ENCODE results near the gene SLC9A4. TPM values are rescaled to one million over a fixed set of nuclear protein-coding genes. Genes with fewer than 3 reads are reported as not detected.

SLC9A4 gene
- total and polyA plus RNA-seq, 2 of the 4 experiments (the other 2 are of a cell fraction): not detected

GRCh38 chr2:102551329-102552096 lies 78.5 kb downstream of the SLC9A4 start:
- Histone ChIP-seq H3K14ac (replicated peaks; ENCODE audit: low read depth, low read length) (no peak overlapping the region), H3K56ac (ENCODE audit: extremely low read depth, insufficient read depth, low read length) (no peak overlapping the region), H3K9me3 (ENCODE audit: control insufficient read depth, insufficient read depth, low read length) (no peaks in the 10 kb centered on the region; the same call in 1 of the 2 replicates), H4K8ac (ENCODE audit: low read depth in 2 of 2, low read length in 2 of 2) (no peak overlapping the region), H4K20me1 (ENCODE audit: insufficient read depth, low read length) (no peaks in the 10 kb centered on the region), H3K9me1 (ENCODE audit: insufficient read depth, low read length) (no peaks in the 10 kb centered on the region), H3K36me3 (ENCODE audit: control insufficient read depth, insufficient read depth, low read length) (no peaks in the 10 kb centered on the region), H2BK120ac (ENCODE audit: low read depth, low read length) (no peak overlapping the region), H3K4me3 (ENCODE audit: insufficient read depth, low read depth, low read length) (no peak overlapping the region), H4K91ac (ENCODE audit: insufficient read depth, low read depth, low read length) (no peak overlapping the region), H3K4me1 (ENCODE audit: control insufficient read depth, insufficient read depth, low read length) (no peaks in the 10 kb centered on the region), H2AK9ac (replicated peaks; ENCODE audit: low read depth, low read length, poor library complexity) (no peak overlapping the region), H3K4ac (ENCODE audit: low read depth, low read length) (no peak overlapping the region), H2BK20ac (ENCODE audit: low read depth, low read length) (no peak overlapping the region), H3K9ac (ENCODE audit: low read depth, low read length) (no peak overlapping the region), H2BK15ac (ENCODE audit: low read depth, low read length) (no peak overlapping the region), H2AK5ac (ENCODE audit: low read depth, low read length) (no peak overlapping the region), H4K5ac (ENCODE audit: low read depth, low read length) (no peak overlapping the region), H2AFZ (replicated peaks; ENCODE audit: low read length, poor library complexity) (no peak overlapping the region), H3K23ac (ENCODE audit: low read depth, low read length) (no peak overlapping the region), H3K27ac (ENCODE audit: insufficient read depth, low read length) (no peak overlapping the region), H3K79me1 (ENCODE audit: low read depth in 1 of 2, low read length in 2 of 2) (no peaks in the 10 kb centered on the region), H3K27me3 (ENCODE audit: control insufficient read depth, insufficient read depth, low read length) (no peaks in the 10 kb centered on the region), H3K4me2 (ENCODE audit: low read depth, low read length) (no peak overlapping the region), H2BK5ac (ENCODE audit: low read depth, low read length, poor library complexity, severe bottlenecking) (no peak overlapping the region), H3K18ac (ENCODE audit: low read depth, low read length) (no peak overlapping the region)
- no TSS peak for BruUV-seq (replicated peaks)
- in situ Hi-C loops (cut with MboI; ENCODE audit: low sequenced_read_pairs): no loop called here
- intact Hi-C loops (cut with micrococcal nuclease): no loop called here
- POLR2A ChIA-PET (ENCODE audit: unreplicated experiment): no interaction called here
- CTCF ChIA-PET: no interaction called here
- DNase-seq (no peak), ATAC-seq (ENCODE audit: low read depth) (no peak)
- TF ChIP-seq CEBPB (IDR thresholded peaks at IDR 0.05; ENCODE audit: low read depth, low read length) (no peak), ELK1 (IDR thresholded peaks at IDR 0.05; ENCODE audit: borderline replicate concordance, low read depth, low read length) (no peak), RCOR1 (IDR thresholded peaks at IDR 0.05; ENCODE audit: insufficient replicate concordance, low read length) (no peak), RFX5 (IDR thresholded peaks at IDR 0.05; ENCODE audit: low read depth, low read length) (no peak), MAZ (IDR thresholded peaks at IDR 0.05; ENCODE audit: borderline replicate concordance, low read depth, low read length) (no peak), CTCF (conservative IDR thresholded peaks at IDR 0.05; ENCODE audit: low read depth, low read length) (no peak), RAD21 (IDR thresholded peaks at IDR 0.05; ENCODE audit: low read length) (no peak), NFE2L2 (IDR thresholded peaks at IDR 0.05; ENCODE audit: low read depth, low read length) (no peak), SMC3 (IDR thresholded peaks at IDR 0.05; ENCODE audit: low read depth, low read length) (no peak), CHD1 (IDR thresholded peaks at IDR 0.05; ENCODE audit: low read depth, low read length) (no peak)
- WGBS, 2 experiments (ENCODE audit: extremely low coverage in 2 of 2, insufficient read length in 1 of 2): no CpG with 5 or more reads among the region's 2 CpGs
- dilution Hi-C loops (cut with HindIII; ENCODE audit: low sequenced_read_pairs, unreplicated experiment): no loop called here
